Activated CD8-positive, alpha-beta T cell treated with anti-CD3 and anti-CD28 coated beads for 36 hours (primary cell): ENCODE measurements around the gene BCL2. TPM values are rescaled to one million over a fixed set of nuclear protein-coding genes. Genes with fewer than 3 reads are reported as not detected.

Experiments used
- ATAC-seq: fragments of 200-7000 bp; cut with Tn5 transposase; one replicate; pipeline ENCODE4 v1.10.0; 2021; ENCODE audit warnings: mild to moderate bottlenecking, moderate library complexity
- CTCF ChIA-PET: fragments of 350-600 bp; sonication (Branson Sonifier 250); formaldehyde crosslinking; loops from one replicate; lab custom pipeline; 2021; ENCODE audit warnings: antibody characterized with exemption; lab: Charles Lee
- POLR2A ChIA-PET: fragments of 350-600 bp; sonication (Branson Sonifier 250); formaldehyde crosslinking; loops from one replicate; lab custom pipeline; 2021; ENCODE audit warnings: antibody characterized with exemption; lab: Charles Lee
- DNase-seq: peaks from one replicate; pipeline ENCODE4 v3.0.0-alpha.2; 2020
- H3K27ac Mint-ChIP-seq: one replicate; pipeline ENCODE4 v1.8.0; 2021; ENCODE audit warnings: mild to moderate bottlenecking, mixed read lengths
- H3K27me3 Mint-ChIP-seq: one replicate; pipeline ENCODE4 v1.8.0; 2021; ENCODE audit warnings: mixed read lengths
- H3K36me3 Mint-ChIP-seq: one replicate; pipeline ENCODE4 v1.8.0; 2021; ENCODE audit warnings: low read depth, mixed read lengths
- H3K4me1 Mint-ChIP-seq: one replicate; pipeline ENCODE4 v1.8.0; 2021; ENCODE audit warnings: low read depth, mixed read lengths
- H3K4me3 Mint-ChIP-seq: one replicate; pipeline ENCODE4 v1.8.0; 2021; ENCODE audit warnings: mild to moderate bottlenecking, moderate library complexity, mixed read lengths
- H3K9me3 Mint-ChIP-seq: one replicate; pipeline ENCODE4 v1.8.0; 2021; ENCODE audit warnings: mixed read lengths
- CTCF ChIP-seq: fragments of 200-600 bp; IDR thresholded peaks from one replicate; pipeline ENCODE4 v1.8.0; 2022; ENCODE audit warnings: antibody characterized with exemption, mild to moderate bottlenecking
- intact Hi-C: fragments of 100-400 bp; cut with micrococcal nuclease; formaldehyde crosslinking; loops from one replicate; pipeline ENCODE4 v1.10.0; 2022
- total RNA-seq, 2 experiments: library from RNA; stranded (reverse); gene quantifications; one replicate each; pipeline ENCODE4 v1.2.3, GENCODE V29; 2021

The BCL2 gene
- total RNA-seq, 2 experiments from 2014 or later = 104 to 107 TPM

- no peaks in the 10 kb centered on the region for H3K9me3 Mint-ChIP-seq
- H3K27ac Mint-ChIP-seq = peak overlapping the region; percentile 23
- CTCF ChIA-PET = no interaction called here
- H3K27me3 Mint-ChIP-seq = no peaks in the 10 kb centered on the region
- TF ChIP-seq CTCF = no peak
- intact Hi-C loops = no loop called here
- H3K4me3 Mint-ChIP-seq = no peak overlapping the region
- DNase-seq = no peak
- H3K36me3 Mint-ChIP-seq = peaks cover 44% of the 10 kb centered on the region
- no peak for ATAC-seq
- POLR2A ChIA-PET = interaction anchor here (0.5 kb wide), 1 partner anchor 143 kb away, joined by 3 read pairs; no protein-coding TSS in a partner anchor
- peaks cover 69% of the 10 kb centered on the region for H3K4me1 Mint-ChIP-seq
These were observed 141.4 kb downstream of the BCL2 start for GRCh38 chr18:63177919-63178821.

- intact Hi-C loops = no loop called here
- Mint-ChIP-seq H3K27me3 (no peaks in the 10 kb centered on the region), H3K9me3 (no peaks in the 10 kb centered on the region), H3K4me1 (peaks cover 63% of the 10 kb centered on the region), H3K36me3 (peaks cover 40% of the 10 kb centered on the region), H3K4me3 (no peak overlapping the region), H3K27ac (no peak overlapping the region)
- ChIA-PET POLR2A (no interaction called here), CTCF (no interaction called here)
- DNase-seq (no peak), ATAC-seq (no peak)
- no peak for TF ChIP-seq CTCF
These were observed 142.3 kb downstream of the BCL2 start for GRCh38 chr18:63177259-63177658.

GRCh38 chr18:63175264-63175663 is 144.3 kb downstream of the BCL2 start:
- no peak for DNase-seq
- intact Hi-C loops = no loop called here
- ChIA-PET POLR2A (interaction anchor here (1.0 to 1.4 kb wide), 5 partner anchors 9 to 98 kb away, joined by 3 to 5 read pairs (median 3); no protein-coding TSS in a partner anchor), CTCF (interaction anchor here (0.8 to 2.1 kb wide), 6 partner anchors 10 to 143 kb away, joined by 3 to 5 read pairs (median 4); no protein-coding TSS in a partner anchor)
- no peaks in the 10 kb centered on the region for H3K27me3 Mint-ChIP-seq
- no peaks in the 10 kb centered on the region for H3K9me3 Mint-ChIP-seq
- peak; percentile 43 for ATAC-seq
- peaks cover 55% of the 10 kb centered on the region for H3K4me1 Mint-ChIP-seq
- no peak for TF ChIP-seq CTCF
- peak overlapping the region; percentile 5 for H3K27ac Mint-ChIP-seq
- no peak overlapping the region for H3K4me3 Mint-ChIP-seq
- H3K36me3 Mint-ChIP-seq = peaks cover 49% of the 10 kb centered on the region

GRCh38 chr18:63173983-63174382 is 145.6 kb downstream of the BCL2 start:
- DNase-seq (no peak), ATAC-seq (no peak)
- Mint-ChIP-seq H3K27me3 (no peaks in the 10 kb centered on the region), H3K4me3 (no peak overlapping the region), H3K36me3 (peaks cover 40% of the 10 kb centered on the region), H3K9me3 (no peaks in the 10 kb centered on the region), H3K4me1 (peaks cover 54% of the 10 kb centered on the region), H3K27ac (no peak overlapping the region)
- CTCF ChIA-PET = interaction anchor here (0.8 to 3.0 kb wide), 4 partner anchors 11 to 157 kb away, joined by 3 to 12 read pairs (median 4); no protein-coding TSS in a partner anchor
- POLR2A ChIA-PET = interaction anchor here (1.1 to 1.6 kb wide), 3 partner anchors 12 to 144 kb away, joined by 4 to 6 read pairs (median 4); no protein-coding TSS in a partner anchor
- intact Hi-C loops = no loop called here
- TF ChIP-seq CTCF = no peak

GRCh38 chr18:63169853-63170252 is 149.7 kb downstream of the BCL2 start:
- DNase-seq (no peak), ATAC-seq (no peak)
- ChIA-PET POLR2A (interaction anchor here (1.2 to 1.5 kb wide), 2 partner anchors 10 to 28 kb away, joined by 3 to 6 read pairs; no protein-coding TSS in a partner anchor), CTCF (no interaction called here)
- Mint-ChIP-seq H3K9me3 (no peaks in the 10 kb centered on the region), H3K27ac (no peak overlapping the region), H3K4me1 (peaks cover 62% of the 10 kb centered on the region), H3K4me3 (no peak overlapping the region), H3K27me3 (no peaks in the 10 kb centered on the region), H3K36me3 (peaks cover 46% of the 10 kb centered on the region)
- no peak for TF ChIP-seq CTCF
- intact Hi-C loops = no loop called here
